MM.1S (cell line): Measurements from ENCODE around the gene SPEM3.

Experiments
- DNase-seq: peaks from one replicate; pipeline ENCODE4 v3.0.0-alpha.2; 2015
- H2AFZ ChIP-seq: fragments of 300-600 bp; sonication (generic); 2 replicates; pipeline ENCODE4 v1.6.0; 2016; ENCODE audit warnings: antibody characterized with exemption, low read length
- H3F3A ChIP-seq: fragments of 300-600 bp; sonication (generic); 2 replicates; pipeline ENCODE4 v1.6.1; 2016; ENCODE audit warnings: mild to moderate bottlenecking, antibody characterized with exemption, low read length, moderate library complexity, mixed read lengths; ENCODE audit not compliant: insufficient read depth
- H3K27ac ChIP-seq: fragments of 300-600 bp; sonication (generic); 2 replicates; pipeline ENCODE4 v1.5.1; 2016; ENCODE audit warnings: mild to moderate bottlenecking, low read length
- H3K27me3 ChIP-seq: fragments of 300-600 bp; sonication (generic); replicated peaks from 2 replicates; pipeline ENCODE4 v1.6.0; 2016; ENCODE audit warnings: low read length; ENCODE audit not compliant: insufficient read depth
- H3K36me3 ChIP-seq: fragments of 300-600 bp; sonication (generic); replicated peaks from 2 replicates; pipeline ENCODE4 v1.6.1; 2016; ENCODE audit warnings: mild to moderate bottlenecking, low read length, mixed read lengths; ENCODE audit not compliant: insufficient read depth
- H3K4me1 ChIP-seq: fragments of 300-600 bp; sonication (generic); 2 replicates; pipeline ENCODE4 v1.6.1; 2016; ENCODE audit warnings: low read length, mixed read lengths
- H3K4me2 ChIP-seq: fragments of 300-600 bp; sonication (generic); 2 replicates; pipeline ENCODE4 v1.6.0; 2016; ENCODE audit warnings: low read depth, low read length
- H3K4me3 ChIP-seq: fragments of 300-600 bp; sonication (generic); 2 replicates; pipeline ENCODE4 v1.5.1; 2016; ENCODE audit warnings: low read length, mixed read lengths
- H3K79me2 ChIP-seq: fragments of 300-600 bp; sonication (generic); 2 replicates; pipeline ENCODE4 v1.6.1; 2016; ENCODE audit warnings: mixed run types, low read length, mixed read lengths
- H3K9ac ChIP-seq: fragments of 300-600 bp; sonication (generic); 2 replicates; pipeline ENCODE4 v1.6.1; 2016; ENCODE audit warnings: low read length, mixed read lengths
- H3K9me2 ChIP-seq: fragments of 300-600 bp; sonication (generic); replicated peaks from 2 replicates; pipeline ENCODE4 v1.6.1; 2016; ENCODE audit warnings: mild to moderate bottlenecking, low read length, mixed read lengths; ENCODE audit not compliant: insufficient read depth
- H3K9me3 ChIP-seq: fragments of 300-600 bp; sonication (generic); replicated peaks from 2 replicates; pipeline ENCODE4 v1.6.1; 2016; ENCODE audit warnings: mild to moderate bottlenecking, low read length, mixed read lengths; ENCODE audit not compliant: insufficient read depth
- H4K20me1 ChIP-seq: fragments of 300-600 bp; sonication (generic); 2 replicates; pipeline ENCODE4 v1.6.1; 2016; ENCODE audit warnings: mild to moderate bottlenecking, low read length, moderate library complexity, mixed read lengths; ENCODE audit not compliant: insufficient read depth
- EZH2 ChIP-seq: fragments of 300-600 bp; sonication (generic); optimal IDR thresholded peaks from 2 replicates; pipeline ENCODE3; 2017; ENCODE audit warnings: low read depth, mild to moderate bottlenecking, antibody characterized with exemption, low read length, mixed read lengths
- EZH2phosphoT487 ChIP-seq: fragments of 300-600 bp; sonication (generic); IDR thresholded peaks from 2 replicates; pipeline ENCODE4 v1.6.1; 2018; ENCODE audit warnings: antibody characterized with exemption, low read length
- TF ChIP-seq, protein P1 (sequence below): fragments of 300-600 bp; sonication (generic); IDR thresholded peaks from 2 replicates; pipeline ENCODE4 v1.5.1; 2016; ENCODE audit warnings: antibody characterized with exemption, low read length, mixed read lengths

Gene SPEM3

GRCh38 chr17:7408252-7408727, 20.4 kb upstream of the SPEM3 start:
- Histone ChIP-seq H3K4me3 (no peak overlapping the region), H3K27ac (no peak overlapping the region), H3K9me2 (no peaks in the 10 kb centered on the region), H3K27me3 (peaks cover 70% of the 10 kb centered on the region), H3K9ac (no peak overlapping the region), H3K36me3 (no peaks in the 10 kb centered on the region), H3K79me2 (no peaks in the 10 kb centered on the region), H3K9me3 (no peaks in the 10 kb centered on the region), H2AFZ (no peak overlapping the region), H4K20me1 (no peaks in the 10 kb centered on the region), H3K4me1 (no peaks in the 10 kb centered on the region; the same call in 1 of the 2 replicates), H3K4me2 (no peak overlapping the region), H3F3A (no peaks in the 10 kb centered on the region)
- TF ChIP-seq EZH2 = no peak
- no peak for TF ChIP-seq EZH2phosphoT487
- TF ChIP-seq, protein P1, sequence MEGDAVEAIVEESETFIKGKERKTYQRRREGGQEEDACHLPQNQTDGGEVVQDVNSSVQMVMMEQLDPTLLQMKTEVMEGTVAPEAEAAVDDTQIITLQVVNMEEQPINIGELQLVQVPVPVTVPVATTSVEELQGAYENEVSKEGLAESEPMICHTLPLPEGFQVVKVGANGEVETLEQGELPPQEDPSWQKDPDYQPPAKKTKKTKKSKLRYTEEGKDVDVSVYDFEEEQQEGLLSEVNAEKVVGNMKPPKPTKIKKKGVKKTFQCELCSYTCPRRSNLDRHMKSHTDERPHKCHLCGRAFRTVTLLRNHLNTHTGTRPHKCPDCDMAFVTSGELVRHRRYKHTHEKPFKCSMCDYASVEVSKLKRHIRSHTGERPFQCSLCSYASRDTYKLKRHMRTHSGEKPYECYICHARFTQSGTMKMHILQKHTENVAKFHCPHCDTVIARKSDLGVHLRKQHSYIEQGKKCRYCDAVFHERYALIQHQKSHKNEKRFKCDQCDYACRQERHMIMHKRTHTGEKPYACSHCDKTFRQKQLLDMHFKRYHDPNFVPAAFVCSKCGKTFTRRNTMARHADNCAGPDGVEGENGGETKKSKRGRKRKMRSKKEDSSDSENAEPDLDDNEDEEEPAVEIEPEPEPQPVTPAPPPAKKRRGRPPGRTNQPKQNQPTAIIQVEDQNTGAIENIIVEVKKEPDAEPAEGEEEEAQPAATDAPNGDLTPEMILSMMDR = no peak
- DNase-seq = no peak

DNA sequence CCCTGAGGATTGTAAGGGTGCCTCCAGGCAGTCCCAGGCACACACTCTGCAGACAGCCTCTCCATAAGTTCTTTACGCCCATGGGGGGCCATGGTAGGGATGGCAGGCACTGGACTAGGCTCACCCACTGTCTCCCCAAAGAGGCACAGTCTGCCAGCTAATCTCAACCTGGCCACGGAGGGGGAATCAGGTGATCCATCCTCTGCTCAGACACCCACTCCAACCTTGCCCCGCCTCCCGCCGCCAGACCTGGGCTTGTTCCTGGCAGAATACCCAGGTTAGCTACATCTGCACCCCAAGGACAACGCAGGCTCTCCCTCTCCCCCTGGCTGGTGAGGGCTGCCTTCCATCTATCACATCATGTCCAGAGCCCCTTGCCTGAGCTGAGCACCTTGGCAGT, 19.8 kb upstream of the SPEM3 start:
- no peak for DNase-seq
- TF ChIP-seq, protein P1 = no peak
- TF ChIP-seq EZH2phosphoT487 (no peak), EZH2 (no peak)
- Histone ChIP-seq H3K27me3 (peaks cover 76% of the 10 kb centered on the region), H3K4me2 (no peak overlapping the region), H3K4me1 (no peaks in the 10 kb centered on the region; the same call in 1 of the 2 replicates), H3K4me3 (no peak overlapping the region), H3K79me2 (no peaks in the 10 kb centered on the region), H2AFZ (no peak overlapping the region), H3K27ac (no peak overlapping the region), H3K36me3 (no peaks in the 10 kb centered on the region), H3F3A (no peaks in the 10 kb centered on the region), H4K20me1 (no peaks in the 10 kb centered on the region), H3K9me3 (no peaks in the 10 kb centered on the region), H3K9ac (no peak overlapping the region), H3K9me2 (no peaks in the 10 kb centered on the region)

GRCh38 chr17:7409716-7410115, 18.9 kb upstream of the SPEM3 start:
- no peak for DNase-seq
- Histone ChIP-seq H3K9ac (no peak overlapping the region), H3K4me3 (no peak overlapping the region), H3K27ac (no peak overlapping the region), H3K4me2 (no peak overlapping the region), H2AFZ (no peak overlapping the region), H4K20me1 (no peaks in the 10 kb centered on the region), H3K36me3 (no peaks in the 10 kb centered on the region), H3K79me2 (no peaks in the 10 kb centered on the region), H3K4me1 (no peaks in the 10 kb centered on the region; the same call in 1 of the 2 replicates), H3K27me3 (peaks cover 84% of the 10 kb centered on the region), H3F3A (no peaks in the 10 kb centered on the region), H3K9me3 (no peaks in the 10 kb centered on the region), H3K9me2 (no peaks in the 10 kb centered on the region)
- TF ChIP-seq, protein P1 = no peak
- TF ChIP-seq EZH2 (no peak), EZH2phosphoT487 (no peak)
